Panc1 (cell line): ENCODE measurements around the gene PTPRR. TPM values are rescaled to one million over a fixed set of nuclear protein-coding genes. Genes with fewer than 3 reads are reported as not detected.

ENCODE experiments used
- ATAC-seq: fragments of 200-7000 bp; cut with Tn5 transposase; 2 replicates; pipeline ENCODE4 v1.9.1; 2020; ENCODE audit warnings: mild to moderate bottlenecking, moderate library complexity
- BruUV-seq: library from RNA; stranded (reverse); fragments of 400-500 nt; replicated peaks from 2 replicates; lab custom pipeline; 2021; lab: Mats Ljungman, UMichigan
- CTCF ChIA-PET: fragments of 300-600 bp; sonication (Branson Sonifier 250); formaldehyde crosslinking; loops from one replicate; lab custom pipeline; 2022; ENCODE audit warnings: antibody characterized with exemption; lab: Charles Lee
- POLR2A ChIA-PET: fragments of 300-600 bp; sonication (Branson Sonifier 250); formaldehyde crosslinking; loops from one replicate; lab custom pipeline; 2022; ENCODE audit warnings: antibody characterized with exemption; lab: Charles Lee
- DNase-seq: peaks from one replicate; pipeline ENCODE4 v3.0.0-alpha.2; 2010; ENCODE audit warnings: low read depth, low spot score
- H3K27ac ChIP-seq: 2 replicates; pipeline ENCODE4 v1.5.1; 2011; ENCODE audit warnings: mild to moderate bottlenecking, low read length, inconsistent platforms
- H3K27me3 ChIP-seq: fragments of 200-500 bp; sonication (Bioruptor generic); 2 replicates; pipeline ENCODE4 v1.6.0; 2014; ENCODE audit warnings: low read length, inconsistent platforms; ENCODE audit not compliant: control insufficient read depth, insufficient read depth
- H3K36me3 ChIP-seq: fragments of 200-500 bp; sonication (Bioruptor generic); 2 replicates; pipeline ENCODE4 v1.5.1; 2014; ENCODE audit warnings: inconsistent platforms, mild to moderate bottlenecking, low read length, moderate library complexity; ENCODE audit not compliant: control insufficient read depth, insufficient read depth
- H3K4me1 ChIP-seq: 2 replicates; pipeline ENCODE4 v1.5.1; 2011; ENCODE audit warnings: inconsistent platforms, mild to moderate bottlenecking, low read length, moderate library complexity; ENCODE audit not compliant: control insufficient read depth, insufficient read depth
- H3K4me3 ChIP-seq, 2 experiments: 2 replicates each; pipeline ENCODE4 v1.5.1; 2011 to 2012; ENCODE audit warnings: low read depth in 2 of 2, low read length in 2 of 2, mild to moderate bottlenecking in 2 of 2, inconsistent platforms in 1 of 2, moderate library complexity in 1 of 2
- H3K9me3 ChIP-seq: fragments of 200-500 bp; sonication (Bioruptor generic); 2 replicates; pipeline ENCODE4 v1.5.1; 2014; ENCODE audit warnings: low read depth, mild to moderate bottlenecking, inconsistent platforms, low read length, moderate library complexity; ENCODE audit not compliant: control insufficient read depth, insufficient read depth
- CTCF ChIP-seq: fragments of 450-650 bp; IDR thresholded peaks from 2 replicates; pipeline ENCODE4 v1.5.1; 2017; ENCODE audit warnings: mild to moderate bottlenecking
- POLR2AphosphoS5 ChIP-seq: IDR thresholded peaks from 2 replicates; pipeline ENCODE4 v1.6.1; 2012; ENCODE audit warnings: mild to moderate bottlenecking, low read depth, low read length, moderate library complexity
- REST ChIP-seq, 2 experiments: IDR thresholded peaks; 2 replicates each; pipeline ENCODE4 v1.6.1; 2011 to 2012; ENCODE audit warnings: low read depth in 2 of 2, control low read depth in 1 of 2, low read length in 1 of 2, mild to moderate bottlenecking in 1 of 2, moderate library complexity in 1 of 2; ENCODE audit not compliant: insufficient read depth in 1 of 2
- SIN3A ChIP-seq: IDR thresholded peaks from 2 replicates; pipeline ENCODE4 v1.6.1; 2012; ENCODE audit warnings: low read depth, mild to moderate bottlenecking, low read length, moderate library complexity, borderline replicate concordance; ENCODE audit not compliant: insufficient read depth
- TCF7L2 ChIP-seq: IDR thresholded peaks from 2 replicates; pipeline ENCODE4 v1.6.1; 2011; ENCODE audit warnings: mild to moderate bottlenecking, low read depth, low read length, inconsistent platforms
- in situ Hi-C: cut with HindIII; loops from 2 replicates; pipeline ENCODE4 v1.10.0; 2016; ENCODE audit warnings: low sequenced_read_pairs, low pct_unique_long_range_greater_than_20kb
- intact Hi-C: fragments of 100-400 bp; cut with micrococcal nuclease; formaldehyde crosslinking; loops from one replicate; pipeline ENCODE4 v1.10.0; 2022; ENCODE audit not compliant: unreplicated experiment
- total RNA-seq: library from RNA; stranded (reverse); gene quantifications from one replicate; pipeline ENCODE4 v1.2.1, GENCODE V29; 2021; ENCODE audit not compliant: unreplicated experiment

The PTPRR gene
- total RNA-seq, 1 experiment from 2014 or later = not detected

DNA sequence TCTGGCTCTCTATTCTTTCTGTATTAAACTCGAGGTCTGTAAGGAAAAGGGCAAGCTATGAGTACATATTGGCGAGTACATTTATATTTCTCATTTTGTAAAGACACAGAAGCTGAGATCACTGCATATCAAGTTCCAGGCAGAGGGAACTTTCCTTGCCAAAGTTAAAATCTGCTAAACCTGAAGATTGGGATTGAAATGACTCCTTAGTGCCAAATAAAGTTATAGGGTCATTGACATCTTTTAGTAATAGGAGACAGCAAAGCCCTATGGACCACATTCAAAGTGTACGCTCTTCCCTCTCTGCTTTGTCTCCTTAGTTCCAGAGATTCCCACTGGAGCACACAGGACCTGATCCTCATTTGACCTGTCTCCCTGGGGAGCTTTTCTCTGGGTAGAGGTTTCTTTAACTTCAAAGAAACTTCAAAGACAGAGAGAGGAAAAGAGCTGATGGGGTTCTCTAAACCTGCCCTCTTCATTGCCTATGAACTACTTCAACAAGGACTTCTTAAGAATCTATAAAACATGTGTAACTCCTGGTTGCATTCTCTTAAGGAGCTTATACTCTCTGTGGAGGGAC lies 42.6 kb upstream of the PTPRR start:
- ATAC-seq = no peak
- no peak for TF ChIP-seq REST (IDR thresholded peaks at IDR 0.05; ENCODE audit: insufficient read depth in 1 of 2, low read depth in 2 of 2, low read length in 1 of 2)
- DNase-seq = no peak
- CTCF ChIA-PET = no interaction called here
- in situ Hi-C loops = no loop called here
- Histone ChIP-seq H3K4me1 (no peaks in the 10 kb centered on the region), H3K27me3 (no peaks in the 10 kb centered on the region), H3K4me3 (no peak overlapping the region), H3K36me3 (no peaks in the 10 kb centered on the region), H3K9me3 (no peaks in the 10 kb centered on the region), H3K27ac (no peak overlapping the region)
- BruUV-seq = no TSS peak
- POLR2A ChIA-PET = no interaction called here
- intact Hi-C loops = no loop called here

- Histone ChIP-seq H3K27me3 (no peaks in the 10 kb centered on the region), H3K4me1 (no peaks in the 10 kb centered on the region), H3K9me3 (no peaks in the 10 kb centered on the region), H3K27ac (no peak overlapping the region), H3K4me3 (no peak overlapping the region), H3K36me3 (no peaks in the 10 kb centered on the region)
- DNase-seq (no peak), ATAC-seq (no peak)
- ChIA-PET POLR2A (no interaction called here), CTCF (no interaction called here)
- intact Hi-C loops (no loop called here), in situ Hi-C loops (no loop called here)
- TF ChIP-seq CTCF (no peak), REST (IDR thresholded peaks at IDR 0.05; ENCODE audit: insufficient read depth in 1 of 2, low read depth in 2 of 2, low read length in 1 of 2) (no peak), SIN3A (no peak), POLR2AphosphoS5 (no peak), TCF7L2 (no peak)
- BruUV-seq = no TSS peak
These were observed 41.8 kb upstream of the PTPRR start for GRCh38 chr12:70962226-70962794.
